ENCODE measurements around the gene IRF9. TPM values are rescaled to one million over a fixed set of nuclear protein-coding genes. Genes with fewer than 3 reads are reported as not detected.

IRF9 gene
- total and polyA plus RNA-seq, 7 donors = 46.2 to 115 (median 55.6) TPM

DNA sequence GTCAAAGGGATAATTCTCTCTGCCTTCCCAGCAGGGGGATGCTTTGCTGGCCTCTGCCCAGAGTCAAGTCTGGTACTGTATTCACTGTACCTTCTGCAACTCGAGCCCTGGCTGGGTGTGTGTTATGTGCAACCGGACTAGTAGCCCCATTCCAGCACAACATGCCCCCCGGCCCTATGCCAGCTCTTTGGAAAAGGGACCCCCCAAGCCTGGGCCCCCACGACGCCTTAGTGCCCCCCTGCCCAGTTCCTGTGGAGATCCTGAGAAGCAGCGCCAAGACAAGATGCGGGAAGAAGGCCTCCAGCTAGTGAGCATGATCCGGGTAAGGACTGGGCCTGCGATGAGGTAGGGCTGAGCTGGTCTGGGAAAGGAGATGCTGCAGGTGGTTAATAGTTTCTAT lies 10.5 kb upstream of the IRF9 start:
- no peak overlapping the region for H3K4me3 ChIP-seq
- intact Hi-C loops (cut with DNase I) = no loop called here
- H3K4me1 ChIP-seq = peaks cover 0 to 30% (median 25%) of the 10 kb centered on the region in 4 donors
- H3K27ac ChIP-seq = no peak overlapping the region
- H3K27me3 ChIP-seq = no peaks in the 10 kb centered on the region
- peaks cover 28 to 66% (median 52%) of the 10 kb centered on the region in 4 donors for H3K36me3 ChIP-seq
- no peak for DNase-seq
- WGBS, 2 donors = 94 to 97% methylated on average over 9 of the region's 9 CpGs
- H3K9me3 ChIP-seq = no peaks in the 10 kb centered on the region
- no peak for TF ChIP-seq POLR2A (IDR thresholded peaks at IDR 0.05)
- TF ChIP-seq EP300 (IDR thresholded peaks at IDR 0.05) = no peak
- TF ChIP-seq, protein P1, sequence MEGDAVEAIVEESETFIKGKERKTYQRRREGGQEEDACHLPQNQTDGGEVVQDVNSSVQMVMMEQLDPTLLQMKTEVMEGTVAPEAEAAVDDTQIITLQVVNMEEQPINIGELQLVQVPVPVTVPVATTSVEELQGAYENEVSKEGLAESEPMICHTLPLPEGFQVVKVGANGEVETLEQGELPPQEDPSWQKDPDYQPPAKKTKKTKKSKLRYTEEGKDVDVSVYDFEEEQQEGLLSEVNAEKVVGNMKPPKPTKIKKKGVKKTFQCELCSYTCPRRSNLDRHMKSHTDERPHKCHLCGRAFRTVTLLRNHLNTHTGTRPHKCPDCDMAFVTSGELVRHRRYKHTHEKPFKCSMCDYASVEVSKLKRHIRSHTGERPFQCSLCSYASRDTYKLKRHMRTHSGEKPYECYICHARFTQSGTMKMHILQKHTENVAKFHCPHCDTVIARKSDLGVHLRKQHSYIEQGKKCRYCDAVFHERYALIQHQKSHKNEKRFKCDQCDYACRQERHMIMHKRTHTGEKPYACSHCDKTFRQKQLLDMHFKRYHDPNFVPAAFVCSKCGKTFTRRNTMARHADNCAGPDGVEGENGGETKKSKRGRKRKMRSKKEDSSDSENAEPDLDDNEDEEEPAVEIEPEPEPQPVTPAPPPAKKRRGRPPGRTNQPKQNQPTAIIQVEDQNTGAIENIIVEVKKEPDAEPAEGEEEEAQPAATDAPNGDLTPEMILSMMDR (IDR thresholded peaks at IDR 0.05) = no peak
- TF ChIP-seq POLR2AphosphoS5 (IDR thresholded peaks at IDR 0.05) = no peak

DNA sequence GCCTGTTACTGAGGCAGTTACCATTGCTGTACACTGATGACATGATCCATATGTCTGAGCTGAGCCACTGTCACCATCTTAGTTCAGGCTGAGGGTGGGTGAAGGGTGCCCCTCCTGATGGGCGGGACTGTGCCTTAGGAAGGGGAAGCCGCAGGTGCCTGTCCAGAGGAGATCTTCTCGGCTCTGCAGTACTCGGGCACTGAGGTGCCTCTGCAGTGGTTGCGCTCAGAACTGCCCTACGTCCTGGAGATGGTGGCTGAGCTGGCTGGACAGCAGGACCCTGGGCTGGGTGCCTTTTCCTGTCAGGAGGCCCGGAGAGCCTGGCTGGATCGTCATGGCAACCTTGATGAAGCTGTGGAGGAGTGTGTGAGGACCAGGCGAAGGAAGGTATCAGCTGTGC lies 10.1 kb upstream of the IRF9 start:
- WGBS, 2 donors = 92% methylated on average over 9 of the region's 9 CpGs
- TF ChIP-seq POLR2AphosphoS5 (IDR thresholded peaks at IDR 0.05) = no peak
- TF ChIP-seq POLR2A (IDR thresholded peaks at IDR 0.05) = no peak
- TF ChIP-seq, protein P1 (IDR thresholded peaks at IDR 0.05) = no peak
- no peak for TF ChIP-seq EP300 (IDR thresholded peaks at IDR 0.05)
- Histone ChIP-seq H3K4me1 (peaks cover 0 to 26% (median 21%) of the 10 kb centered on the region in 4 donors), H3K36me3 (peaks cover 32 to 70% (median 56%) of the 10 kb centered on the region in 4 donors), H3K27me3 (no peaks in the 10 kb centered on the region), H3K9me3 (no peaks in the 10 kb centered on the region), H3K27ac (no peak overlapping the region), H3K4me3 (no peak overlapping the region)
- intact Hi-C loops (cut with DNase I) = no loop called here
- no peak for DNase-seq

DNA sequence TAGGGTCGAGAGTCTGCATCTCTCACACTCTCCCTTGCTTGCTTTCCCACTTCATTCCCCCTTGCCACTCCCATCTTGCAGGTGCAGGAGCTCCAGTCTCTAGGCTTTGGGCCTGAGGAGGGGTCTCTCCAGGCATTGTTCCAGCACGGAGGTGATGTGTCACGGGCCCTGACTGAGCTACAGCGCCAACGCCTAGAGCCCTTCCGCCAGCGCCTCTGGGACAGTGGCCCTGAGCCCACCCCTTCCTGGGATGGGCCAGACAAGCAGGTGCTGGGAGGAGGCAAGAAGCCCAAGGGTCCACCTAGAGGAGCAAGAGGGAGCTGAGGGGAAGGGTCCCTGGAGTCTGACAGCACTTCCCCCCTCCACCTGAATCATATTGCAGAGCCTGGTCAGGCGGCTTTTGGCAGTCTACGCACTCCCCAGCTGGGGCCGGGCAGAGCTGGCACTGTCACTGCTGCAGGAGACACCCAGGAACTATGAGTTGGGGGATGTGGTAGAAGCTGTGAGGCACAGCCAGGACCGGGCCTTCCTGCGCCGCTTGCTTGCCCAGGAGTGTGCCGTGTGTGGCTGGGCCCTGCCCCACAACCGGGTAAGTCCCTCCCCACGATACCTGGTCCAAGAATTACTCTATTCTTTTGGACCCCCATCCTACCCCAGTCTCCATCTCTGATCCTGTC lies 9.5 kb upstream of the IRF9 start:
- Histone ChIP-seq H3K9me3 (no peaks in the 10 kb centered on the region), H3K27ac (no peak overlapping the region), H3K4me1 (peaks cover 0 to 24% (median 19%) of the 10 kb centered on the region in 4 donors), H3K27me3 (no peaks in the 10 kb centered on the region), H3K4me3 (no peak overlapping the region), H3K36me3 (peaks cover 38 to 76% (median 62%) of the 10 kb centered on the region in 4 donors)
- DNase-seq = no peak
- intact Hi-C loops (cut with DNase I) = no loop called here
- TF ChIP-seq POLR2A (IDR thresholded peaks at IDR 0.05) = no peak
- no peak for TF ChIP-seq POLR2AphosphoS5 (IDR thresholded peaks at IDR 0.05)
- TF ChIP-seq EP300 (IDR thresholded peaks at IDR 0.05) = no peak
- TF ChIP-seq, protein P1 (IDR thresholded peaks at IDR 0.05) = no peak
- WGBS, 2 donors = 94 to 98% methylated on average over 16 of the region's 16 CpGs

DNA sequence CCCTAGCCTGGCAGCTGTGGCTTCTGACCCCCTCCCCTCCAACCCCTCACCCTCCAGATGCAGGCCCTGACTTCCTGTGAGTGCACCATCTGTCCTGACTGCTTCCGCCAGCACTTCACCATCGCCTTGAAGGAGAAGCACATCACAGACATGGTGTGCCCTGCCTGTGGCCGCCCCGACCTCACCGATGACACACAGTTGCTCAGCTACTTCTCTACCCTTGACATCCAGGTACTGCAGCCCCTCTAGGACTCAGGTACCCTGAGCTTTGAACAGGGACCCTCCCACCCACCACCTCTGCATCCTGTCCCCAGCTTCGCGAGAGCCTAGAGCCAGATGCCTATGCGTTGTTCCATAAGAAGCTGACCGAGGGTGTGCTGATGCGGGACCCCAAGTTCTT lies 6.0 kb upstream of the IRF9 start:
- intact Hi-C loops (cut with DNase I) = no loop called here
- Histone ChIP-seq H3K9me3 (no peaks in the 10 kb centered on the region), H3K4me3 (no peak overlapping the region), H3K27ac (no peak overlapping the region), H3K4me1 (no peaks in the 10 kb centered on the region), H3K36me3 (peaks cover 52 to 87% (median 68%) of the 10 kb centered on the region in 4 donors), H3K27me3 (no peaks in the 10 kb centered on the region)
- no peak for DNase-seq
- no peak for TF ChIP-seq POLR2AphosphoS5 (IDR thresholded peaks at IDR 0.05)
- TF ChIP-seq, protein P1 (IDR thresholded peaks at IDR 0.05) = no peak
- no peak for TF ChIP-seq EP300 (IDR thresholded peaks at IDR 0.05)
- no peak for TF ChIP-seq POLR2A (IDR thresholded peaks at IDR 0.05)
- 96 to 98% methylated on average over 10 of the region's 10 CpGs for WGBS, 2 donors

Measured in sigmoid colon (tissue), 7 donors.